AG09319 (cell line): ENCODE data around the gene CCL25.

Experiments
- DNase-seq: peaks from one replicate; pipeline ENCODE4 v3.0.0-alpha.2; 2010; ENCODE audit warnings: low read depth; ENCODE audit errors: extremely low read depth
- CTCF ChIP-seq: IDR thresholded peaks from 2 replicates; pipeline ENCODE4 v1.5.1; 2011; ENCODE audit warnings: low read depth, mild to moderate bottlenecking, inconsistent platforms, low read length, moderate library complexity

CCL25 gene

GRCh38 chr19:8088752-8089663 is 36.4 kb downstream of the CCL25 start:
- DNase-seq = no peak
- TF ChIP-seq CTCF = no peak

DNA sequence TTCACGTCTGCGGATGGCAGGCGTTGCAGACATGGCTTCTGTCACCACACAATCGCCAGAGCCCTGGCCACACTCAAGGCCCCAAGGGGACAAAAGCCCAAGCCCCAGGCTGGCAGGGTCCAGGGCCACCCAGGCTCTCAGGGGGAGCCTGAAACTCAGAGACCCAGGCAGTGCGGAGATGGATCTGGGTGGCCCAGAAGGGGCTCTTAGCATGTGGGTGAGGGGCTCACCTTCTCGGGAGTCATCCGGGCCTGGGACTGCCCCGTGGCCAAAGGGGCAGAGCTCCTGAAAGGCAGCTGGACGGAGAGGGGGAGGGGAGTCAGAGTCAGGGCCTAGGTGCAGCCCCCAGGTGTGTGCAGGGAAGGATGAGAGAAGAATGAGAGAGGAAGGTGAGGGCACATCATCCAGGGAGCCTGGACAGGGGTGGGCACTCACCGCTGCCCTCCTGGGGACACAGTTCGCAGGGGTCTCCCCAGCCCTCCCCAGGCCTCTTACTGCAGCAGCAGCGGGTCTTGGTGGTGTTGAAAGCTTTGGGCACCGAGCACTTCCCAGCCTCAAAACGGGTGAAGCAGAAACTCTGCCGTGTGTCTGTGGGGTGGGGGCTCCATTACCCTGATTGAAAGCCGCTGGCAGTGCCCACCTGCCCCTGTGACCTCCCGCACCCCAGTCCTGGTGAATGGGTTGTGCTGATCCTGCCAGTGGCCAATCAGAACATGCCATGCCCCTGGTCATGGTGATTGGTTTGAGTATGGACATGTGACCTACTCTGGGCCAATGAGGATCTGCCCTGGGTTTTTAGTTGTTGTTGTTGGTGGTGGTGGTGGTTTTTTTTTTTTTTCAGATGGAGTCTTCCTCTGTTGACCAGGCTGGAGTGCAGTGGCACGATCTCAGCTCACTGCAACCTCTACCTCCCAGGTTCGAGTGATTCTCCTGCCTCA is 37.4 kb downstream of the CCL25 start:
- DNase-seq = no peak

GRCh38 chr19:8090950-8091349 is 38.4 kb downstream of the CCL25 start:
- no peak for TF ChIP-seq CTCF
- no peak for DNase-seq

More for the DNA sequence above, 37.4 kb downstream of the CCL25 start:
- no peak for TF ChIP-seq CTCF

DNA sequence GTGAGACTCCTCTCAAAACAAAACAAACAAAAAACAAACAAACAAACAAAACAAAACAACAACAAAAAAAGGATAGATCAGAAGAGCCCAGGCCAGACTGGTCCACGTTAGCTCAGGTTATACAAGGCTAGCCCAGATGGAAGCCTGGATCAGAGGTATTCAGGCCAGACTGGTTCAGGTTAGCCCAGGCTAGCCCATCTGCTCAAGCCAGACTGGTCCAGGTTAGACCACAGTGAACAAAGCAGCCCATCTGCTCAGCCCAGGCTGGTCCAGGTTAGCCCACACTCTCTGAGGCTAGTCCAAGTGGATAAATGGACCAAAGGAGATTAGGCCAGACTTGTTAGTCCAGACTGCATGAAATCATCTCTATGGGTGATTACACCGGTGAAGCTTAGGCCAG is 41.2 kb downstream of the CCL25 start:
- TF ChIP-seq CTCF = no peak
- DNase-seq = no peak

GRCh38 chr19:8094336-8094735 is 41.8 kb downstream of the CCL25 start:
- no peak for DNase-seq
- no peak for TF ChIP-seq CTCF

- DNase-seq = no peak
- no peak for TF ChIP-seq CTCF
These were observed 42.9 kb downstream of the CCL25 start for GRCh38 chr19:8095354-8095886.

DNA sequence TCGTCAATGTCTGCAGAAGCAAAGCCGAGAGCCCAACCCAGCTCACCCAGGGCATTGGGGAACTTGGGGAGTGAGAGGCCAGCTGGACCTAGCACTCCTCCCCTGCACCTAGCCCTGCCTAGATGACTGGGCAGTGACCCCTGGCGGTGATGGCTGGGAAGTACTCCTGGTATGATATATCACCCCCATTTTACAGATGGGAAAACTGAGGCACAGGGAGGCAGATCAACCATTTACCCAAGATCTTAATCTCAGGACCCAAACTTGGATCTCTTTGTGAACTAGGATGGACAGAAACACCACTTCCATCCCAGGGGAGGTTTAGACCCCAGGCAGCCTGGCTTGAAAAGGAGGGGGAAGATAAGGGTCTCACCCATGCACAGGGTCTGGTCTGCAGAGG is 43.5 kb downstream of the CCL25 start:
- no peak for DNase-seq
- TF ChIP-seq CTCF = no peak
